ENCODE results near the gene DPP10.

DPP10 gene

GRCh38 chr2:114789989-114790388 lies 347.5 kb downstream of the DPP10 start:
- no peak for DNase-seq (ENCODE audit: low read depth in 3 of 3, low spot score in 1 of 3)

- no peak for DNase-seq (ENCODE audit: low read depth in 3 of 3, low spot score in 1 of 3)
Observed at GRCh38 chr2:114797540-114797939, 355.1 kb downstream of the DPP10 start.

- no peak for DNase-seq (ENCODE audit: low read depth in 3 of 3, low spot score in 1 of 3)
Observed at GRCh38 chr2:114797942-114798341, 355.5 kb downstream of the DPP10 start.

DNA sequence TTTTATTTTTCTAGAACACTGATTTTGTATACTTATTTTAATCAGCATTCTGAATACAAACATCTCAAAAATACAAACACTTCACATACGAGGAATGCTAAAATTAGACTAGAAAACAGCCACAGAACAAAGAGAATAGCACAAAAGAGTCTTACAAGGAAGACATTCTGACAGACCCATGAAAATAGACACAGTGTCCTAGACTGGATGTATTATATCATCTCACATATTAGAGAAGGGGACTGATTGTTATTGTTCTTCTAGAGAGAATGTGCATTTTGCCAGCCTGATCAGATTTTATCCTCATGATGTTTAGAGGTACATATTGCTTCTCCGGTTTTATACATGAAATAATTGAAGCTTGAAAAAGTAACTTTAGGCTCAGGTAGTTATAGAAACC lies 357.9 kb downstream of the DPP10 start:
- DNase-seq (ENCODE audit: low read depth in 3 of 3, low spot score in 1 of 3) = no peak

GRCh38 chr2:114805195-114805594 lies 362.8 kb downstream of the DPP10 start:
- no peak for DNase-seq (ENCODE audit: low read depth in 3 of 3, low spot score in 1 of 3)

GRCh38 chr2:114810092-114810491 lies 367.7 kb downstream of the DPP10 start:
- DNase-seq (ENCODE audit: low read depth in 3 of 3, low spot score in 1 of 3) = no peak

DNA sequence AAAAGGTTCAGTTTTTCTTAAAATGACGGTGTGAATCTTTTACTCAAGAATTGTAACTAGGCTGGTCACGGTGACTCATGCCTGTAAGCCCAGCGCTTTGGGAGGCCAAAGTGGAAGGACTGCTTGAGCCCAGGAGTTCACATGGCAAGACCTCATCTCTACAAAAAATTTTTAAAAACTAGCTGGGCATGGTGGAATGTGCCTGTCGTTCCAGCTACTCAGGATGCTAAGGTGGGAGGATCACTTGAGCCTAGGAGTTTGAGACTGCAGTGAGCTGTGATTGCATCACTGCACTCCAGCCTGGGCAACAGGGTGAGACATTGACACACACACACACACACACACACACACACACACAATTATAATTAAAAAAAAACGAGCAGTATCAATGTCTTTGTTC lies 369.8 kb downstream of the DPP10 start:
- DNase-seq (ENCODE audit: low read depth in 3 of 3, low spot score in 1 of 3) = no peak

GRCh38 chr2:114814355-114814754 lies 371.9 kb downstream of the DPP10 start:
- no peak for DNase-seq (ENCODE audit: low read depth in 3 of 3, low spot score in 1 of 3)

- DNase-seq (ENCODE audit: low read depth in 3 of 3, low spot score in 1 of 3) = no peak
Observed at GRCh38 chr2:114821055-114821454, 378.6 kb downstream of the DPP10 start.

- no peak for DNase-seq (ENCODE audit: low read depth in 3 of 3, low spot score in 1 of 3)
Observed at GRCh38 chr2:114843963-114844362, 401.5 kb downstream of the DPP10 start.

- no peak for DNase-seq (ENCODE audit: low read depth in 3 of 3, low spot score in 1 of 3)
Observed at GRCh38 chr2:114857196-114857595, 414.8 kb downstream of the DPP10 start.

DNA sequence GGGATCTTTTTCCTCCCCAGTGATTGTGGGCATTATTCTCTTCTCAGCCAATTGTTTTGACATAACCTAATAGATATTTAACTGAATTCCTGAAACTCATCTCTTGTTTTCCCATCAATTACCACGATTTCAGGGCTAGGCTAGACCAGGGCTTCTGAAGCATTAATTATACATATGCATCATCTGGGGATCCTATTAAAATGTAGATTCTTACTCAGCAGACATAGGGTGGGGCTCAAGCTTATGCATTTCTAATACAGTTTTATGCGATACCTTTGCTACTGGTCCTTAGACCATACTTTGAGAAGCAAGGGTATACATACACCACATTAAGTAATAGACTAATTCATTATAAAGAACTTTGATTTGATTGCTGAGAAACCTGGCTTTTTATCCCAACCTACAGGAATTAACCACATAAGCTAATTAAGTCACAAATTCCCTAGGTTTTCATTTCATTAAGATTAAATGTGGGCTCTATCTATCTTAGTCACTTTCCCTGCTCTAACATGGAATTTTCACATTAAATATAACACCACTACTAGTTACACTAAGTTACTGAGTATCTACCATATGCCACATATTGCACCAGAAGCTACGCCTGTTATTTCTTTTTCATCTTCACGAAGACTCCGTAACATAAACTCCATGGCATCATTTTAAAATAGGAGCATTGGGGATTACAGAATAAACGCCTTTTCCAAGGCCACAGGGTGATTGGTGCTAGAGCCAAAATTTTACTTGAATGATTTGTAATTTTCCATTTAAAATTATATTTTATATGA lies 417.5 kb downstream of the DPP10 start:
- DNase-seq (ENCODE audit: low read depth in 3 of 3, low spot score in 1 of 3) = no peak

DNA sequence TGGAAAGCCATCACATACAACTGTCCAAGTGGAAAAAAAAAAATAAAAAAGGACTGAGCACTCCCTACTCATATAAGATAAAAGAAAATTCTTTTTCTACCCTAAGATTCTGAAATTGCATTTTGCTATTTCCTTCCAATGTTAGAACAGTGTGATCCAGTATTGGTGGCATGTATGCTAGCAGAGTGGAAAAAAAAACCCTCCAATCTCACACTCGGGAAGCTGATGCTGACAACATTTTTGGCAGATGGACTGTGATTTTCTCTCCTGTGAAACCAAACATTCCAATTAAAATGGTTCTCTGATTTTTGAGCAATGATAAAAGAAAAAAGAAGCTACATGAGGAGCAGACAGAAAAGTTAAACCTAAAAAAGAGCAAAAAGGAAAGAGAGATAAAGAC lies 419.8 kb downstream of the DPP10 start:
- DNase-seq (ENCODE audit: low read depth in 3 of 3, low spot score in 1 of 3) = no peak

DNA sequence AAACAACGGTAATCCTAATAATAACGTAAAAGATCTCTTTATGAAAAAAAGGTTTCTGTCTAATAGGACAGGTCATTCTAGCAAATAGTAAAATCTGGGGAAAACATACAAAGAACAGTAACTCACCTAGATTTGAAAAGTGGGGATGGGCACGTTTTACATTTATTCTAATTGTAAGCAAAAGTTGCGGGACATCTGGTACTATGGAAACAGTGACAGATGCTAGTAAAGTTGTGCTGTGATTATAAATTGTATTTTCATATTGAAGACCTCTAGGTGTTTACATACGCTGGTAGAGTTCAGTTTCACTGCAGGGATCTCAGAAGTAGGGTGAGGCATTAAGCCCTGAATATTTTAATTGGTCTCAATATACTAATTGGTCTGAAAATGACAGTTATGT lies 422.5 kb downstream of the DPP10 start:
- no peak for DNase-seq (ENCODE audit: low read depth in 3 of 3, low spot score in 1 of 3)

DNA sequence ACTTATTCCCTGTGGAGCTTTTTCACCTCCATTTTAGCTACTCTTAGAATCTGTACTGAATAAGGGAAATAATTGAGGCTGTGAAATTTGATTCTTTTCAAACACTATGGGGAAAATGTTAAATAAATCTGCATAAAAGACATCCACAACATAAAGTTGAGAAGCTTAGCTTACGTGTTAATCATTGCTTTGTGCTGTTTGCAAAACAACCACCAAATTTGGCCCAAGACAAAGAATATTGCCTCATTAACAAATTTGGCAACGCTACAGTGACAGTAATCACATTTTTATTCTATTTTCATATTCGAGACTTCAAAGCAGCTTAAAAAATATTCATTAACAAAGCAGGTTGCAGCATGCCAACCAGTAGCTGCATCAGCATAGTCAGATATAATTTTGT lies 437.6 kb downstream of the DPP10 start:
- DNase-seq (ENCODE audit: low read depth in 3 of 3, low spot score in 1 of 3) = no peak

GRCh38 chr2:114919985-114920384 lies 477.5 kb downstream of the DPP10 start:
- DNase-seq (ENCODE audit: low read depth in 3 of 3, low spot score in 1 of 3) = no peak

- DNase-seq (ENCODE audit: low read depth in 3 of 3, low spot score in 1 of 3) = no peak
Observed at GRCh38 chr2:114922076-114922475, 479.6 kb downstream of the DPP10 start.

DNA sequence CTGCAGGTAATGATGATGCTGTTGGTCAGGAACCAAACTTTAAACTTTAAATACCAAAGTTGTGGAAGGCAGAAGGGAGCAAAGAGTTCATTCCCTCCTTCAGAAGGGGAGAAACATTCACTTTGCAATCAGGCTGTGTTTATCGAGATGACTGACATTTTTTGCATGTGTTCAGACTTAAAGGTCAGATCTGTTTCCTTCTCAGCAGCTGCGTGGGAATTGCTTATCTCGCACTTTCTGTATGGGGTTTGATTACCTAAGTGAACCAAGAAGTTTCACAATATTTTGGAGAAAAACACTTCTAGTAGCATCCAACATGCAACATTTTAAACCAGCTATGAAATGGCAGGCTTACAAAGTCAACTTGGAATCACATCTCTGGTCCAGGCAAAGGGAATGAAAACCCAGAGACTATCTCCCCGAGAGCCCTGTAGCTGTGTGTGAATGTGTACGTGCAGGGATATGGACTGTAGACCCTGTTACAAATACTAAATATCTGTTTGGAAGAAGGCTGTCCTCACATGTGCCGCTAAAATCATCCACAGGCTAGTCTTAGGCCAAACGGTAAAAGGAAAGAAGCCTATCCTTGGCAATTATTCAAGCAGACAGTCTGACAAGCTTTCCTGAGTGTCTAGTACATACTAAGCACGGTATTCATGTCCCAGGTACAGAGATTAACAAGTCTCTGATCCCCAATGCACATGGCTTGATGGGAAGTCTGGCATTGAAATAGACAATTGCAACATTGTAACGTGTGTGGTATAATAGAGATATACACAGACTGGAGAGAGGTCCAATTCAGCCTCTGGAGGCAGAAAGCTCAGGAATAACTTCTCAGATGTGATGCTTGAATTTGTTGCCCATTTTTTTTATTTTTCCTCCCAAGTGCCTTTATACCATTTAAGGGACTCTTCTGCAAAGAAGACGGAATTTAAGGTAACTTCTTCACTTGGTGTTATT lies 483.1 kb downstream of the DPP10 start:
- no peak for DNase-seq (ENCODE audit: low read depth in 3 of 3, low spot score in 1 of 3)

DNA sequence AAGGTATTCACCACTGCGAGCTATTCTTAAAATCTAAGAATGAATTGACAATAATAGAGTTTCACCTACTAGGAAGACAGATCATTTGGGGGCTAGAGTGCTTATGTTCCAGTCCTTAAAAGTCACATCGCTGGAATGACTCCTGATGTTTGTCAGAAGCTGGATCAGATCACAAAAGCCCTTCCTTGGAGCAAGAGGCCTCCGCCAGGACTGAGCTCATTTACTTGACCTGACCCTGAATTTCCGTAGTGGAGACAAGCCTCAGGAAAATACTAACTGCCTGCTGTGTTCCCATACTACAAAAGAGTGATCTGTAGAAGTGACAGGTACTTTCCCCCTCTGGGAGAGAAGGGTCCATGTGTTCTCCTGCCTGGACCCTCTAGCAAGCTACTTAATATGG lies 483.9 kb downstream of the DPP10 start:
- no peak for DNase-seq (ENCODE audit: low read depth in 3 of 3, low spot score in 1 of 3)

DNA sequence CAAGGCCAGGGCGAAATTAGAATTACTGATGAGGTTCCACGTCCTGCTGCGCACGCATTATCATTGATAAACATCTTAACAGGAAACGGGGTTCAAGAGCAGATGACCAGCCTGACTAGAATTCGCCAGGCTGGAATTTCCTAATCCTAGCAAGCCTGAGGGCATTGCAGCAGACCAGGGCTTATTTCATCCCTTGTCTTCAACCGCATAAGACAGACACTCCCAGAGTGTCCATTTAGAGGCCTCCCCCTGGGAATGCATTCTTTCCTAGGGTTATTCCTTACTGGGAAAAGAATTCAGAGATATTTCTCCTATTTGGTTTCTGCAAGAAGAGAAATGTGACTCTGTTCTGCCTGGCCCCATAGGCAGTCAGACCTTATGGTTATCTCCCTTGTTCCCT lies 486.8 kb downstream of the DPP10 start:
- DNase-seq (ENCODE audit: low read depth in 3 of 3, low spot score in 1 of 3) = no peak

DNA sequence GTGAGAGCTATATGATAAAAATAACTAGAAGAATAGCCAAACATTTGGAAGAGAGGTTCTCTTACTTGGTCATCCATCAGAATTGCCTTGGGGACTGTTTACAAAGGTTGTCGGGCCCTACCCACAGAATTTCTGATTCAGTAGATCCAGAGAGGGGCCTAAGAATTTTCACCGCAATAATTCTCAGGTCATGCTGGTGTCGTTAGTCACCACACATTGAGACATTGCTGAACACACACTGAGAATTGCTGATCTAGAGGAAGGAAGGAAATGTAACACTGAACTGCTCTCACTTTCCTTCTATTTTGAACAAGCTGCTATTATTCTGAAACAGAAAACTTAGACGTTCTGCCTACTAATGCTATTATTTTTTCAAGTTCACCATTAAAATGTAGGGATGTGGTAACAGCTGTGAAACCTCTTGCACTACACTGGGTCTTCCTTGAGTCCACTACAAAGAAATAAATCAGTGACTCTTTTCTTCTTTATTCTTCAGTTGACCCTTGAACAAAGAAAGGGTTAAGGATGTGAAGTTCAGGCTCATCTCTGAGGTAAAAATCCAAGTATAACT lies 491.3 kb downstream of the DPP10 start:
- no peak for DNase-seq (ENCODE audit: low read depth in 3 of 3, low spot score in 1 of 3)

DNA sequence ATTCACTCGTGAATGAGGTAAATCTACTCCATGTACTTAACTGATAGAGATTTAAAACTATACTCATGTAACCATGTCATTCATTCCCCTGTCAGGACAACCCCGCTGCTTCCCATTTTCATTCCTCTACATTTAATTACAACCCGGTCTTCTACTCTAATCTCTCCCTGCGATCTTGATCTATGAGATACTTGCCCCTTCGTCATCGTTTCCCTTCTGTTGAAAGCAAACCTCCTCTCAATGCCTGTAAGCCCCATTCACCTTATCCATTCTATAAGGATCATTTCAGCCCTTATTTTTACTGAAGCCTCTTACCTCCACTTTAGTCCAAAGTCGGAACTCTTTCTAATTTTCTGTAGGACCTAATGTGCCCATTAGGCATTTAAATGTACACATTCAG lies 492.6 kb downstream of the DPP10 start:
- DNase-seq (ENCODE audit: low read depth in 3 of 3, low spot score in 1 of 3) = no peak

All from stimulated activated CD4-positive, alpha-beta T cell treated with anti-CD3 and anti-CD28 coated beads, TNF-alpha, amount 100 ng/mL, for 1 hour (primary cell).